ENCODE results near the gene ZNF593. TPM values are rescaled to one million over a fixed set of nuclear protein-coding genes. Genes with fewer than 3 reads are reported as not detected.

ZNF593 gene
- total and polyA plus RNA-seq, 2 of the 13 experiments (the other 11 are each of a cell fraction or from before 2014, with no cell fraction given), result 37.3 to 55.8 TPM

GRCh38 chr1:26132834-26133167 is 36.9 kb upstream of the ZNF593 start (continued):
- TF ChIP-seq ZNF770 (CRISPR knock-in tag; IDR thresholded peaks at IDR 0.05) (no peak), RNF2 (conservative IDR thresholded peaks at IDR 0.05; ENCODE audit: low read depth) (no peak), ZNF615 (CRISPR knock-in tag; IDR thresholded peaks at IDR 0.05; ENCODE audit: borderline replicate concordance) (no peak), ZNF605 (CRISPR knock-in tag; IDR thresholded peaks at IDR 0.05) (no peak), PLSCR1 (CRISPR knock-in tag; IDR thresholded peaks at IDR 0.05; ENCODE audit: borderline replicate concordance) (no peak), ZBTB21 (CRISPR knock-in tag; IDR thresholded peaks at IDR 0.05) (no peak)

- H3K27ac ChIP-seq (ENCODE audit: extremely low read length, insufficient read depth, low read length), result no peak overlapping the region
- intact Hi-C loops (cut with micrococcal nuclease; ENCODE audit: unreplicated experiment) (no loop called here), in situ Hi-C loops (cut with HindIII; ENCODE audit: extremely low pct_ligation_motif_present, low pct_unique_long_range_greater_than_20kb) (no loop called here)
- H2AFZ ChIP-seq (ENCODE audit: low read length), result no peak overlapping the region
- no TSS peak for BruUV-seq (replicated peaks)
- H3K79me2 ChIP-seq (ENCODE audit: insufficient read depth, low read length), result no peaks in the 10 kb centered on the region
- no peaks in the 10 kb centered on the region for H3K27me3 ChIP-seq (ENCODE audit: control insufficient read depth in 1 of 2, insufficient read depth in 2 of 2, low read length in 2 of 2)
- H3K4me1 ChIP-seq (ENCODE audit: insufficient read depth, low read length), result 0 out of 2 replicates have a peak, but pooled peaks cover 9% of the 10 kb centered on the region
- CTCF ChIA-PET (ENCODE audit: low intra/inter-chr PET ratio, low total read pairs), result no interaction called here
- H3K4me2 ChIP-seq (ENCODE audit: low read depth, low read length), result no peak overlapping the region
- no peaks in the 10 kb centered on the region for H3K36me3 ChIP-seq (replicated peaks in 1 of 2; ENCODE audit: control insufficient read depth in 1 of 2, insufficient read depth in 2 of 2, low read length in 2 of 2)
- DNase-seq (ENCODE audit: low spot score), result no peak
- no peak for FAIRE-seq
- H3K9me3 ChIP-seq (ENCODE audit: low read length), result no peaks in the 10 kb centered on the region
- H4K20me1 ChIP-seq (ENCODE audit: insufficient read depth, low read length), result no peaks in the 10 kb centered on the region
- POLR2A ChIA-PET, result no interaction called here
- H3K4me3 ChIP-seq (replicated peaks in 1 of 3; ENCODE audit: insufficient read depth in 1 of 3, low read depth in 2 of 3, low read length in 3 of 3), result no peak overlapping the region
- no peak for ATAC-seq
- WGBS (ENCODE audit: low lambda C conversion rate), result 4% methylated on average over 3 of the region's 3 CpGs
- H3K9ac ChIP-seq (ENCODE audit: insufficient read depth, low read depth, low read length), result no peak overlapping the region
- TF ChIP-seq PHB2 (IDR thresholded peaks at IDR 0.05; ENCODE audit: partially characterized antibody) (no peak), GATAD2A (CRISPR knock-in tag; IDR thresholded peaks at IDR 0.05) (peak; percentile 25; the same call in 1 of the 2 replicates), ZNF234 (CRISPR knock-in tag; conservative IDR thresholded peaks at IDR 0.05) (no peak), ZFYVE20 (CRISPR knock-in tag; IDR thresholded peaks at IDR 0.05; ENCODE audit: borderline replicate concordance, low read depth) (no peak), RORA (CRISPR knock-in tag; IDR thresholded peaks at IDR 0.05) (no peak), ZNF773 (CRISPR knock-in tag; IDR thresholded peaks at IDR 0.05; ENCODE audit: borderline replicate concordance) (no peak), ZNF558 (CRISPR knock-in tag; IDR thresholded peaks at IDR 0.05; ENCODE audit: borderline replicate concordance) (no peak), ZNF17 (CRISPR knock-in tag; IDR thresholded peaks at IDR 0.05) (no peak), NR2F1 (CRISPR knock-in tag; IDR thresholded peaks at IDR 0.05) (peak in 1 of 2 experiments; percentile 37; a peak in 1 of 4 replicates), FOSL2 (CRISPR knock-in tag; IDR thresholded peaks at IDR 0.05) (peak; percentile 47), KAT2B (IDR thresholded peaks at IDR 0.05; ENCODE audit: borderline replicate concordance, low read depth, low read length) (peak; percentile 98), GFI1 (CRISPR knock-in tag; IDR thresholded peaks at IDR 0.05; ENCODE audit: borderline replicate concordance) (peak; percentile 47; the same call in 1 of the 2 replicates), ZBTB43 (CRISPR knock-in tag; conservative IDR thresholded peaks at IDR 0.05) (no peak), FOXA3 (CRISPR knock-in tag; IDR thresholded peaks at IDR 0.05) (peak; percentile 32; the same call in 1 of the 2 replicates), XBP1 (CRISPR knock-in tag; IDR thresholded peaks at IDR 0.05) (no peak), ESRRA (CRISPR knock-in tag; IDR thresholded peaks at IDR 0.05; ENCODE audit: low read depth) (no peak), ATM (IDR thresholded peaks at IDR 0.05; ENCODE audit: borderline replicate concordance) (no peak)
Measured at GRCh38 chr1:26134466-26134865, 35.2 kb upstream of the ZNF593 start.
